HepG2 (cell line): ENCODE results near the gene TLE1. TPM values are rescaled to one million over a fixed set of nuclear protein-coding genes. Genes with fewer than 3 reads are reported as not detected.
A peak's percentile ranks its signal among the peaks of the same experiment; 100 is the strongest.

ENCODE experiments used
- GZF1 ChIP-seq: sonication (generic); formaldehyde crosslinking; IDR thresholded peaks from 2 replicates; pipeline ENCODE4 v1.5.1; 2020; ENCODE audit warnings: mild to moderate bottlenecking, missing genetic modification reagents
- REST ChIP-seq, 2 experiments: IDR thresholded peaks; 2 replicates each; pipeline ENCODE4 v1.6.1; 2011 to 2012; ENCODE audit warnings: low read length in 2 of 2, borderline replicate concordance in 1 of 2, low read depth in 1 of 2, mild to moderate bottlenecking in 1 of 2, moderate library complexity in 1 of 2
- RFX1 ChIP-seq: fragments of 450-650 bp; IDR thresholded peaks from 2 replicates; pipeline ENCODE4 v1.6.1; 2017
- RFX3 ChIP-seq: IDR thresholded peaks from 2 replicates; pipeline ENCODE4 v1.6.1; 2016; ENCODE audit warnings: missing biosample characterization, missing genetic modification reagents
- RORA ChIP-seq: sonication (generic); formaldehyde crosslinking; IDR thresholded peaks from 2 replicates; pipeline ENCODE4 v1.5.0; 2020; ENCODE audit warnings: mild to moderate bottlenecking, missing genetic modification reagents, moderate library complexity
- SMARCE1 ChIP-seq: fragments of 450-650 bp; IDR thresholded peaks from 2 replicates; pipeline ENCODE4 v1.6.1; 2017; ENCODE audit warnings: borderline replicate concordance
- ZBED4 ChIP-seq: sonication (generic); formaldehyde crosslinking; IDR thresholded peaks from 2 replicates; pipeline ENCODE4 v1.4.0; 2020; ENCODE audit warnings: missing genetic modification reagents, borderline replicate concordance
- ZBTB25 ChIP-seq: IDR thresholded peaks from 2 replicates; pipeline ENCODE4 v1.6.1; 2018; ENCODE audit warnings: missing genetic modification reagents
- ZFX ChIP-seq: sonication (generic); formaldehyde crosslinking; IDR thresholded peaks from 2 replicates; pipeline ENCODE4 v1.4.0; 2020; ENCODE audit warnings: mild to moderate bottlenecking, low read depth, missing genetic modification reagents, moderate library complexity
- ZNF24 ChIP-seq: fragments of 450-650 bp; IDR thresholded peaks from 2 replicates; pipeline ENCODE4 v1.6.1; 2017; ENCODE audit warnings: antibody characterized with exemption, mild to moderate bottlenecking
- ZNF777 ChIP-seq: sonication (generic); formaldehyde crosslinking; IDR thresholded peaks from 2 replicates; pipeline ENCODE4 v1.4.0; 2020; ENCODE audit warnings: missing genetic modification reagents
- polyA plus RNA-seq, 8 experiments: library from polyadenylated mRNA; depleted of rRNA in 3 of 8; stranded (reverse) in 7 of 8; unstranded in 1 of 8; fragments of >200 nt; fragmentation: Illumina TruSeq in 4 of 8; extraction: Trizol in 4 of 8; gene quantifications; 2 replicates each; pipeline versions ENCODE4 v1.2.1 to v1.2.3, GENCODE V29; 2011 to 2016; ENCODE audit warnings: low read depth in 4 of 8, missing spikeins in 1 of 8, mixed read lengths in 1 of 8; ENCODE audit not compliant: insufficient read depth in 1 of 8
- total RNA-seq, 5 experiments: library from RNA; depleted of rRNA; stranded (reverse); fragments of >200 nt; fragmentation: Illumina TruSeq; extraction: Trizol; gene quantifications; 2 replicates each; pipeline ENCODE4 v1.2.3, GENCODE V29; 2016; ENCODE audit warnings: low read depth in 1 of 5
- TF ChIP-seq, protein P1 (sequence below): sonication (generic); formaldehyde crosslinking; IDR thresholded peaks from 2 replicates; pipeline ENCODE4 v1.5.0; 2020; ENCODE audit warnings: mild to moderate bottlenecking, missing genetic modification reagents
- TF ChIP-seq, protein P2 (sequence below): sonication (generic); formaldehyde crosslinking; IDR thresholded peaks from 2 replicates; pipeline ENCODE4 v1.5.1; 2020; ENCODE audit warnings: mild to moderate bottlenecking, moderate library complexity, missing genetic modification reagents

The TLE1 gene
- total and polyA plus RNA-seq, 2 of the 13 experiments (the other 11 are each of a cell fraction or from before 2014, with no cell fraction given): 35.9 to 109 TPM

DNA sequence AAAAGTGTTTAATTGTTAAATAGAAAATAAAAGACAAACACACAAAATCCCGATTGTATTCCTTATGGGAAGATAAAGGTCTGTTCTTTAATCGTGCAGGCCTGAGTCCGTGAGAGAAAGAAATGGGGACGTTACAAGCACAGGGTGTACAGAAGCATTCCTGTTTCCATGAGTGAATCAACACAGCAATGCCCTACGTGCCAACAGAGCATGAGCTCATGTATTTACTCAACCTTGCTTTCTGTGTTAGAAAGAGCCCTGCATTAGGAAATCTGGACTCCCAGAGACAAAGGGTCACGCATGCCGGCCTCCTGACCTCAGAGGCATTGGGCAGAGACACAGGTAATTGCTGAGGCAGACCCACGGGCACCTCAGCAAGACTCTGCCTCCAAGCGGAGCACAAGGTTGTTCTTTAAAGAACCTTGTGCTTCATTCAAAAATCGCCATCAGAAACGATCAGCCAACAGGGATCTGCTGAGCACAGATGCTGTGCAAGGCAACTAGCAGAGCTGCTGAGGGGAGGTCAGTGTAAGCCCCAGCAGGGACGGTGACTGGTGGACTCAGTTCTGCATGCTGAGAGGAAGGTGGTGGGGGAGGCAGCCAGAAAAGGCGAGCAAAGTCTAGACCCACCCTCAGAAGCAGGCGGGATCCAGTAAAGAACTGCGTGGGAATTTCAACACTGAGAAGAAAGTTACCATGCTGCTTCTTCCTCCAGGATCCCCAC is 101.0 kb downstream of the TLE1 start (continued):
- TF ChIP-seq ZBTB25 (CRISPR knock-in tag) (peak; percentile 72; the same call in 1 of the 2 replicates), GZF1 (CRISPR knock-in tag) (no peak), ZNF24 (peak; percentile 56; the same call in 1 of the 2 replicates), RFX3 (CRISPR knock-in tag) (peak; percentile 49; the same call in 1 of the 2 replicates), ZBED4 (peak; percentile 84), ZNF777 (CRISPR knock-in tag) (0 out of 2 replicates have a peak, but pooled peaks have one; percentile 37), RORA (no peak), SMARCE1 (peak; percentile 64; the same call in 1 of the 2 replicates), RFX1 (peak; percentile 53; the same call in 1 of the 2 replicates), REST (IDR thresholded peaks at IDR 0.05; ENCODE audit: borderline replicate concordance in 1 of 2, low read depth in 1 of 2, low read length in 2 of 2) (peak in 1 of 2 experiments; percentile 74; a peak in 1 of 4 replicates), ZFX (CRISPR knock-in tag) (no peak; the same call in 1 of the 2 replicates)
- TF ChIP-seq, protein P1, sequence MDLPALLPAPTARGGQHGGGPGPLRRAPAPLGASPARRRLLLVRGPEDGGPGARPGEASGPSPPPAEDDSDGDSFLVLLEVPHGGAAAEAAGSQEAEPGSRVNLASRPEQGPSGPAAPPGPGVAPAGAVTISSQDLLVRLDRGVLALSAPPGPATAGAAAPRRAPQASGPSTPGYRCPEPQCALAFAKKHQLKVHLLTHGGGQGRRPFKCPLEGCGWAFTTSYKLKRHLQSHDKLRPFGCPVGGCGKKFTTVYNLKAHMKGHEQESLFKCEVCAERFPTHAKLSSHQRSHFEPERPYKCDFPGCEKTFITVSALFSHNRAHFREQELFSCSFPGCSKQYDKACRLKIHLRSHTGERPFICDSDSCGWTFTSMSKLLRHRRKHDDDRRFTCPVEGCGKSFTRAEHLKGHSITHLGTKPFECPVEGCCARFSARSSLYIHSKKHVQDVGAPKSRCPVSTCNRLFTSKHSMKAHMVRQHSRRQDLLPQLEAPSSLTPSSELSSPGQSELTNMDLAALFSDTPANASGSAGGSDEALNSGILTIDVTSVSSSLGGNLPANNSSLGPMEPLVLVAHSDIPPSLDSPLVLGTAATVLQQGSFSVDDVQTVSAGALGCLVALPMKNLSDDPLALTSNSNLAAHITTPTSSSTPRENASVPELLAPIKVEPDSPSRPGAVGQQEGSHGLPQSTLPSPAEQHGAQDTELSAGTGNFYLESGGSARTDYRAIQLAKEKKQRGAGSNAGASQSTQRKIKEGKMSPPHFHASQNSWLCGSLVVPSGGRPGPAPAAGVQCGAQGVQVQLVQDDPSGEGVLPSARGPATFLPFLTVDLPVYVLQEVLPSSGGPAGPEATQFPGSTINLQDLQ (CRISPR knock-in tag): no peak
- TF ChIP-seq, protein P2, sequence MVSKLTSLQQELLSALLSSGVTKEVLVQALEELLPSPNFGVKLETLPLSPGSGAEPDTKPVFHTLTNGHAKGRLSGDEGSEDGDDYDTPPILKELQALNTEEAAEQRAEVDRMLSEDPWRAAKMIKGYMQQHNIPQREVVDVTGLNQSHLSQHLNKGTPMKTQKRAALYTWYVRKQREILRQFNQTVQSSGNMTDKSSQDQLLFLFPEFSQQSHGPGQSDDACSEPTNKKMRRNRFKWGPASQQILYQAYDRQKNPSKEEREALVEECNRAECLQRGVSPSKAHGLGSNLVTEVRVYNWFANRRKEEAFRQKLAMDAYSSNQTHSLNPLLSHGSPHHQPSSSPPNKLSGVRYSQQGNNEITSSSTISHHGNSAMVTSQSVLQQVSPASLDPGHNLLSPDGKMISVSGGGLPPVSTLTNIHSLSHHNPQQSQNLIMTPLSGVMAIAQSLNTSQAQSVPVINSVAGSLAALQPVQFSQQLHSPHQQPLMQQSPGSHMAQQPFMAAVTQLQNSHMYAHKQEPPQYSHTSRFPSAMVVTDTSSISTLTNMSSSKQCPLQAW (CRISPR knock-in tag): peak; percentile 72
